Stimulated activated CD8-positive, alpha-beta memory T cell treated with anti-CD3 and anti-CD28 coated beads, Interleukin-12 subunit alpha, Interleukin-12 subunit beta, amount 100 ng/mL, for 1 hour (primary cell): Measurements from ENCODE around the gene OR10G8.

ENCODE experiments used
- DNase-seq: peaks from one replicate; pipeline ENCODE4 v3.0.0-alpha.2; 2020; ENCODE audit warnings: low read depth

OR10G8 gene

DNA sequence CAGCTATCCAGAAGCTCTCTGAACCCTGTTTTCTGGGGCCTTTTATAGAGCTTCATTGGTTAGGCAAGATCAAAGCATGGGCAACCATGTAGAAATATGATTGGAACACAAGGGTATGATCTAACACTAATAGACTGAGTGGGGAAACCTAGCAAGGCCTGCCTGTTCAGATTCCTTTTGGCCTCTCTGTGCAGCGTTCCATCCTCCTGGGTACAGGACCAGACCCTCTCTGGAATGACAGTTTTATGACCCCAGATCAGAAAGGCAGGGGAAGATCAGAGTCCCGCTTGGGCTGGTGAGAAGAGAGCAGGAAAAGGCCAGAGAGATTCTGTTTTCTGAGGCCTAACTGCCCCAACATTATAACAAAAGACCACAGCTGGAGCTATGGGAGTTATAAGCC, 52.0 kb downstream of the OR10G8 start:
- DNase-seq, result no peak

- no peak for DNase-seq
These were observed 53.2 kb downstream of the OR10G8 start for GRCh38 chr11:124079631-124080326.
